H1 (cell line): ENCODE results near the gene SCAF1. TPM values are rescaled to one million over a fixed set of nuclear protein-coding genes. Genes with fewer than 3 reads are reported as not detected.

ENCODE experiments used
- ASH2L ChIP-seq: fragments of 200-600, 300-600 bp; sonication (generic); IDR thresholded peaks from one replicate; pipeline ENCODE4 v1.7.1; 2017; ENCODE audit warnings: low read length
- ATF3 ChIP-seq: IDR thresholded peaks from 2 replicates; pipeline ENCODE4 v1.6.1; 2011; ENCODE audit warnings: low read depth, mild to moderate bottlenecking, low read length; ENCODE audit not compliant: insufficient read depth
- CBX8 ChIP-seq: fragments of 300-800, 300-1000 bp; sonication (generic); IDR thresholded peaks from 2 replicates; pipeline ENCODE4 v1.7.1; 2016; ENCODE audit warnings: low read depth, low read length, borderline replicate concordance
- CHD7 ChIP-seq: fragments of 300-600 bp; sonication (generic); IDR thresholded peaks from 2 replicates; pipeline ENCODE4 v1.7.1; 2012; ENCODE audit warnings: low read length, moderate library complexity, mild to moderate bottlenecking, inconsistent platforms; ENCODE audit not compliant: insufficient replicate concordance
- FOSL1 ChIP-seq: IDR thresholded peaks from 2 replicates; pipeline ENCODE4 v1.6.1; 2011; ENCODE audit warnings: mild to moderate bottlenecking, low read depth, low read length, moderate library complexity; ENCODE audit not compliant: insufficient read depth
- HDAC6 ChIP-seq: IDR thresholded peaks from one replicate; pipeline ENCODE4 v1.7.1; 2012; ENCODE audit warnings: low read depth, mild to moderate bottlenecking, inconsistent platforms, low read length, moderate library complexity
- MAX ChIP-seq: IDR thresholded peaks from 2 replicates; pipeline ENCODE4 v1.6.1; 2012; ENCODE audit warnings: inconsistent platforms
- RAD21 ChIP-seq, 2 experiments: IDR thresholded peaks in 1 of 2; conservative IDR thresholded peaks in 1 of 2; 2 replicates each; pipeline ENCODE4 v1.6.1; 2011; ENCODE audit warnings: low read depth in 2 of 2, low read length in 2 of 2, improper control_type of control experiment in 1 of 2, inconsistent platforms in 1 of 2, mild to moderate bottlenecking in 1 of 2, moderate library complexity in 1 of 2
- TAF1 ChIP-seq: IDR thresholded peaks from 2 replicates; pipeline ENCODE4 v1.6.1; 2011; ENCODE audit warnings: mild to moderate bottlenecking, low read depth, low read length
- polyA plus RNA-seq, 7 experiments: library from polyadenylated mRNA; depleted of rRNA in 3 of 7; stranded (reverse) in 5 of 7; unstranded in 2 of 7; fragments of >200 nt in 5 of 7; fragments of 200-250 nt in 2 of 7; gene quantifications; 1 replicate in 5 of 7; 2 replicates in 1 of 7; 4 replicates in 1 of 7; pipeline versions ENCODE4 v1.2.1 to v1.2.3, GENCODE V29; 2011 to 2013; ENCODE audit warnings: missing spikeins in 2 of 7, mixed read lengths in 2 of 7
- total RNA-seq: library from RNA; stranded (reverse); fragmentation: NEBNext Ultra II Directional; extraction: Animal tissue kit (Norgen Biotek cat#: 25700); gene quantifications from 2 replicates; pipeline ENCODE4 v1.2.1, GENCODE V29; 2021

SCAF1 gene
- total and polyA plus RNA-seq, 2 of the 8 experiments (the other 6 are each of a cell fraction or from before 2014, with no cell fraction given), result 9.7 to 81.7 TPM

- peak; percentile 43; the same call in 1 of the 2 replicates for TF ChIP-seq TAF1
- no peak for TF ChIP-seq FOSL1
- TF ChIP-seq RAD21 (IDR thresholded peaks at IDR 0.05 in 1 of 2, conservative IDR thresholded peaks at IDR 0.05 in 1 of 2; ENCODE audit: low read depth in 2 of 2, low read length in 2 of 2), result no peak
- no peak for TF ChIP-seq CBX8
- TF ChIP-seq ATF3, result peak; percentile 55; the same call in 1 of the 2 replicates
- TF ChIP-seq MAX, result no peak
- TF ChIP-seq CHD7, result no peak
- TF ChIP-seq ASH2L, result no peak
- TF ChIP-seq HDAC6, result no peak
Observed at GRCh38 chr19:49665351-49666119, 23.5 kb downstream of the SCAF1 start, which contains the start of the genes BCL2L12 and IRF3 (continued).
